Ovary (tissue), 9 donors: Measurements from ENCODE around the gene OSBPL6. TPM values are rescaled to one million over a fixed set of nuclear protein-coding genes. Genes with fewer than 3 reads are reported as not detected.

Experiments
- DNase-seq, 5 donors: peaks; one replicate each; pipeline ENCODE4 v3.0.0-alpha.2; 2019 to 2020
- H3K27ac ChIP-seq, 2 donors: fragments of 200-600 bp; one replicate each; pipeline versions ENCODE4 v1.5.1 to v1.8.0; 2019 to 2022
- H3K27me3 ChIP-seq: fragments of 200-600 bp; one replicate; pipeline ENCODE4 v1.8.0; 2022
- H3K36me3 ChIP-seq: fragments of 200-600 bp; sonication (generic); one replicate; pipeline ENCODE4 v1.5.1; 2019
- H3K4me1 ChIP-seq: one replicate; pipeline ENCODE4 v1.8.1; 2013; ENCODE audit warnings: mild to moderate bottlenecking, moderate library complexity; ENCODE audit not compliant: insufficient read depth
- H3K4me3 ChIP-seq: fragments of 200-600 bp; sonication (generic); one replicate; pipeline ENCODE4 v1.5.1; 2017
- H3K9me3 ChIP-seq, 2 donors: fragments of 200-600 bp in 1 of 2; sonication (generic) in 1 of 2; one replicate each; pipeline versions ENCODE4 v1.5.1 to v1.8.1; 2013 to 2019; ENCODE audit warnings: mild to moderate bottlenecking in 1 of 2, moderate library complexity in 1 of 2
- CTCF ChIP-seq, 3 donors: fragments of 450-650 bp in 2 of 3; fragments of 200-600 bp in 1 of 3; IDR thresholded peaks; one replicate each; pipeline versions ENCODE4 v1.5.1 to v1.8.0; 2016 to 2022; ENCODE audit warnings: antibody characterized with exemption in 3 of 3, mild to moderate bottlenecking in 1 of 3
- EP300 ChIP-seq: sonication (generic); formaldehyde crosslinking; IDR thresholded peaks from one replicate; pipeline ENCODE4 v1.6.1; 2017; ENCODE audit warnings: antibody characterized with exemption
- POLR2A ChIP-seq: fragments of 450-650 bp; IDR thresholded peaks from one replicate; pipeline ENCODE4 v1.6.1; 2017; ENCODE audit warnings: antibody characterized with exemption, mild to moderate bottlenecking, moderate library complexity
- WGBS, 3 donors: extraction: QIAGEN DNeasy Blood & Tissue Kit in 1 of 3; methylation state at CpG; one replicate each; pipeline versions ENCODE4 v1.1.5 to v1.1.7; 2013 to 2017; 5-methylcytosine and 5-hydroxymethylcytosine counted together
- intact Hi-C, 4 donors: fragments of 100-400 bp; cut with DNase I; formaldehyde crosslinking; loops; one replicate each; pipeline versions ENCODE4 v1.11.0 to v1.15.1; 2022 to 2023
- polyA plus RNA-seq, 2 donors: library from polyadenylated mRNA; stranded (reverse); fragments of 200-250 nt in 1 of 2; fragments of 350-450 nt in 1 of 2; fragmentation: Illumina TruSeq in 1 of 2; extraction: RNeasy Lipid Tissue Mini Kit (QIAGEN cat#74804) in 1 of 2; gene quantifications; one replicate each; pipeline ENCODE4 v1.2.3, GENCODE V29; 2013 to 2014
- total RNA-seq, 7 donors: library from RNA; depleted of rRNA in 2 of 7; stranded (reverse); fragments of >200 nt in 2 of 7; fragmentation: NEBNext Ultra II Directional in 3 of 7; extraction: Animal tissue kit (Norgen Biotek cat#: 25700) in 3 of 7; gene quantifications; one replicate each; pipeline versions ENCODE4 v1.1.0 to v1.2.4, GENCODE V29; 2016 to 2023
- donor health status: DM: no; HTN: no; CAD: no; lungs with moderate emphysema.
- donor health status: DM: no; HTN: no; CAD: no.
- donor health status: Bipolar disorder and iron deficiency.
- donor health status: DM: yes; HTN: yes; CAD: no.
- donor health status: DM: no; HTN: no; CAD: no.
- donor health status: DM: yes; HTN: yes; CAD: no.

The OSBPL6 gene
- total and polyA plus RNA-seq, 9 donors: 0.60 to 7.4 (median 1.7) TPM

- intact Hi-C loops: loop anchor here in 3 of 4 donors (10.0 kb wide), 2 partner anchors 280 to 300 kb away; partner anchors contain the start of gene RBM45 (in 2 of the 3)
- H3K36me3 ChIP-seq: no peaks in the 10 kb centered on the region
- WGBS, 3 donors: 15 to 16% (median 15%) methylated on average over 21 of the region's 21 CpGs
- no peaks in the 10 kb centered on the region for H3K27me3 ChIP-seq
- TF ChIP-seq CTCF (IDR thresholded peaks at IDR 0.05) (peak; percentile 76 to 86 (median 79)), EP300 (no peak)
- DNase-seq: peak; percentile 81 to 90 (median 84)
- H3K27ac ChIP-seq: peak overlapping the region; percentile 81 to 97
- H3K9me3 ChIP-seq: no peaks in the 10 kb centered on the region
- peak overlapping the region; percentile 50 for H3K4me3 ChIP-seq
- H3K4me1 ChIP-seq: no peaks in the 10 kb centered on the region
These were observed 220.2 kb downstream of the OSBPL6 start for GRCh38 chr2:178414266-178415247.

- TF ChIP-seq POLR2A: no peak
- intact Hi-C loops: loop anchor here in 3 of 4 donors (10.0 kb wide), 2 partner anchors 281 to 301 kb away; partner anchors contain the start of gene RBM45 (in 2 of the 3)
- no peak overlapping the region for H3K27ac ChIP-seq
- no peak for DNase-seq
- no peaks in the 10 kb centered on the region for H3K9me3 ChIP-seq
- H3K4me3 ChIP-seq: no peak overlapping the region
- no peaks in the 10 kb centered on the region for H3K36me3 ChIP-seq
- H3K4me1 ChIP-seq: no peaks in the 10 kb centered on the region
- H3K27me3 ChIP-seq: no peaks in the 10 kb centered on the region
These were observed 221.7 kb downstream of the OSBPL6 start for GRCh38 chr2:178415979-178416378.

- 91 to 97% (median 95%) methylated on average over 3 of the region's 3 CpGs for WGBS, 3 donors
- DNase-seq: no peak
- no peak overlapping the region for H3K27ac ChIP-seq
- intact Hi-C loops: loop anchor here in 3 of 4 donors (10.0 kb wide), 2 partner anchors 283 to 303 kb away; partner anchors contain the start of gene RBM45 (in 2 of the 3)
- H3K9me3 ChIP-seq: no peaks in the 10 kb centered on the region
- no peaks in the 10 kb centered on the region for H3K4me1 ChIP-seq
- no peak for TF ChIP-seq POLR2A
- no peak for TF ChIP-seq CTCF (IDR thresholded peaks at IDR 0.05)
- TF ChIP-seq EP300: no peak
- H3K4me3 ChIP-seq: no peak overlapping the region
- no peaks in the 10 kb centered on the region for H3K27me3 ChIP-seq
- H3K36me3 ChIP-seq: no peaks in the 10 kb centered on the region
These were observed 223.6 kb downstream of the OSBPL6 start for GRCh38 chr2:178417916-178418315.

GRCh38 chr2:178418426-178418825, 224.1 kb downstream of the OSBPL6 start:
- TF ChIP-seq EP300 (no peak), POLR2A (no peak), CTCF (IDR thresholded peaks at IDR 0.05) (no peak)
- intact Hi-C loops: loop anchor here in 3 of 4 donors (10.0 kb wide), 2 partner anchors 284 to 304 kb away; partner anchors contain the start of gene RBM45 (in 2 of the 3)
- no peaks in the 10 kb centered on the region for H3K4me1 ChIP-seq
- H3K27ac ChIP-seq: no peak overlapping the region
- 93 to 98% (median 97%) methylated on average over 1 of the region's 1 CpG for WGBS, 3 donors
- no peaks in the 10 kb centered on the region for H3K36me3 ChIP-seq
- no peaks in the 10 kb centered on the region for H3K27me3 ChIP-seq
- no peaks in the 10 kb centered on the region for H3K9me3 ChIP-seq
- H3K4me3 ChIP-seq: no peak overlapping the region
- no peak for DNase-seq
